ENCODE measurements around the gene CCDC157. TPM values are rescaled to one million over a fixed set of nuclear protein-coding genes. Genes with fewer than 3 reads are reported as not detected.

CCDC157 gene
- total and polyA plus RNA-seq, 10 of the 15 experiments (the other 5 are each of a cell fraction or from before 2014, with no cell fraction given): 0.10 to 2.8 (median 1.2) TPM

DNA sequence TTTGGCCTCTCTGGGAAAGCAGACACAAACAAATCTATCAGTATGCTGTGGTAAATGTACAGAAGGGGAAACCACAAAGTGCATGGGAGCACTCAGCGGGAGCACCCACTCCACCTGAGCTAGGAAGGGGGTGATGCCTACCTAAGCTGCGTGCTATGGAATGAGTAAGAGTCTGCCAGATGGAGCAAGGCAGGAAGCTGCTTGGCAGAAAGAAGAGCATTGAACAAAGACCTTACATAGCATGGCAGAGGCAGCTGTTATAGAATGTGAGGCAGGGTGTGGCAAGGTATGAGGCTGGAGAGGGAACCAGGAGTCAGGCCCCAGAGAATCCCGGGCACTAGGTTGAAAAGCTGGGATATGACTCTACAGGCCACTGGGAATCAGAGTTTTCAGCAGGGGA is 55.0 kb downstream of the CCDC157 start:
- POLR2A ChIA-PET: interaction anchor here (0.8 to 2.9 kb wide), 3 partner anchors 10 to 15 kb away, joined by 3 to 19 read pairs (median 11); partner anchors contain the start of gene SEC14L2
- H3K79me2 ChIP-seq (ENCODE audit: control insufficient read depth, insufficient read depth, low read length): no peaks in the 10 kb centered on the region
- no peak for DNase-seq (ENCODE audit: low read depth, low spot score)
- H3K9ac ChIP-seq (ENCODE audit: control insufficient read depth, insufficient read depth, low read length): no peak overlapping the region
- no peak for ATAC-seq
- H3K36me3 ChIP-seq (ENCODE audit: control insufficient read depth in 2 of 2, insufficient read depth in 2 of 2, low read length in 1 of 2): no peaks in the 10 kb centered on the region; a peak in 1 of 4 replicates
- H3K9me3 ChIP-seq (replicated peaks; ENCODE audit: control insufficient read depth, insufficient read depth, low read length): no peaks in the 10 kb centered on the region
- BruUV-seq (replicated peaks): no TSS peak
- H4K20me1 ChIP-seq (ENCODE audit: control insufficient read depth, insufficient read depth): no peaks in the 10 kb centered on the region
- CTCF ChIA-PET: interaction anchor here (1.1 to 2.8 kb wide), 3 partner anchors 10 to 123 kb away, joined by 3 to 11 read pairs (median 9); partner anchors contain the start of gene CASTOR1
- no peak overlapping the region for H3K27ac ChIP-seq (ENCODE audit: control insufficient read depth, insufficient read depth)
- no peaks in the 10 kb centered on the region for H3K4me1 ChIP-seq (ENCODE audit: control insufficient read depth, insufficient read depth, low read length)
- intact Hi-C loops (cut with micrococcal nuclease; ENCODE audit: unreplicated experiment) (no loop called here), in situ Hi-C loops (cut with MboI) (no loop called here)
- no peak overlapping the region for H2AFZ ChIP-seq (ENCODE audit: control insufficient read depth, low read depth, low read length)
- WGBS (ENCODE audit: insufficient coverage, insufficient replicate concordance, low lambda C conversion rate, missing lambda C conversion rate): 64% methylated on average over 3 of the region's 3 CpGs
- SMC1A ChIA-PET (ENCODE audit: uncharacterized antibody, unreplicated experiment): interaction anchor here (1.4 to 2.3 kb wide), 2 partner anchors 10 to 11 kb away, joined by 5 to 13 read pairs; no protein-coding TSS in a partner anchor
- no peak overlapping the region for H3K4me3 ChIP-seq
- H3K4me2 ChIP-seq (ENCODE audit: control insufficient read depth, insufficient read depth): no peak overlapping the region
- TF ChIP-seq ASH2L (IDR thresholded peaks at IDR 0.05; ENCODE audit: borderline replicate concordance, low read depth): no peak
- no peak for TF ChIP-seq PAX5 (IDR thresholded peaks at IDR 0.05; ENCODE audit: borderline replicate concordance, low read depth, low read length)
- TF ChIP-seq NFXL1 (IDR thresholded peaks at IDR 0.05; ENCODE audit: borderline replicate concordance): 0 out of 2 replicates have a peak, but pooled peaks have one; percentile 71
- FAIRE-seq: no peak
- RAD21 ChIA-PET (ENCODE audit: unreplicated experiment): interaction anchor here (1.8 kb wide), 1 partner anchor 19 kb away, joined by 4 read pairs; no protein-coding TSS in a partner anchor
- no peaks in the 10 kb centered on the region for H3K27me3 ChIP-seq (replicated peaks in 1 of 2; ENCODE audit: control insufficient read depth in 2 of 2, insufficient read depth in 2 of 2, low read length in 1 of 2)

DNA sequence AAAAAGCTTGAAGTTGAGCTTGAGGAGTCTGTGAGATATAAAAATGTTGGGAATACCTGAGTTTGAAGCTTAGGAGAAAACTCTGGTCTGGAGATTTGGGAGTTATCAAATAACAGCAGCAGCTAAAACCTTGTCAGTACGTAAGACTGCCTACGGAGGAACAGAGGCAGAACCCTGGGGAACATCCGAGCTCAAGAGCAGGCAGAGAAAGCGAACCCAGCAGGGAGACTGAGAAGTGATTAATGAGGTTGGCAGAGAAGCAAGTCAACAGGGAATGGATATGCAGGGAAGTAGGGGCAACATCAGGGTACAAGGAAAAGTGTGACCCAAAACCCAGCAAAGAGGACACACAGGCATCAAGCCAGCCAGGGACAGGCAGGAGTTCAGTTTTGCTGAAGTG is 56.2 kb downstream of the CCDC157 start:
- WGBS (ENCODE audit: insufficient coverage, insufficient replicate concordance, low lambda C conversion rate, missing lambda C conversion rate): 94% methylated on average over 4 of the region's 4 CpGs
- ChIA-PET RAD21 (ENCODE audit: unreplicated experiment) (interaction anchor here (1.0 to 1.8 kb wide), 2 partner anchors 18 to 21 kb away, joined by 4 to 5 read pairs; no protein-coding TSS in a partner anchor), CTCF (interaction anchor here (0.6 to 2.8 kb wide), 5 partner anchors 9 to 125 kb away, joined by 3 to 11 read pairs (median 3); partner anchors contain the start of genes CASTOR1 and MTFP1), SMC1A (ENCODE audit: uncharacterized antibody, unreplicated experiment) (interaction anchor here (0.7 to 2.3 kb wide), 4 partner anchors 10 to 400 kb away, joined by 3 to 13 read pairs (median 4); no protein-coding TSS in a partner anchor), POLR2A (interaction anchor here (2.9 kb wide), 1 partner anchor 16 kb away, joined by 11 read pairs; the partner anchor contains the start of gene SEC14L2)
- Histone ChIP-seq H3K27ac (ENCODE audit: control insufficient read depth, insufficient read depth) (no peak overlapping the region), H3K27me3 (replicated peaks in 1 of 2; ENCODE audit: control insufficient read depth in 2 of 2, insufficient read depth in 2 of 2, low read length in 1 of 2) (no peaks in the 10 kb centered on the region), H3K4me2 (ENCODE audit: control insufficient read depth, insufficient read depth) (no peak overlapping the region), H3K36me3 (ENCODE audit: control insufficient read depth in 2 of 2, insufficient read depth in 2 of 2, low read length in 1 of 2) (no peaks in the 10 kb centered on the region; a peak in 2 of 4 replicates), H3K79me2 (ENCODE audit: control insufficient read depth, insufficient read depth, low read length) (no peaks in the 10 kb centered on the region), H3K4me3 (no peak overlapping the region), H2AFZ (ENCODE audit: control insufficient read depth, low read depth, low read length) (no peak overlapping the region), H3K4me1 (ENCODE audit: control insufficient read depth, insufficient read depth, low read length) (no peaks in the 10 kb centered on the region), H4K20me1 (ENCODE audit: control insufficient read depth, insufficient read depth) (no peaks in the 10 kb centered on the region), H3K9me3 (replicated peaks; ENCODE audit: control insufficient read depth, insufficient read depth, low read length) (no peaks in the 10 kb centered on the region), H3K9ac (ENCODE audit: control insufficient read depth, insufficient read depth, low read length) (no peak overlapping the region)
- ATAC-seq: no peak
- BruUV-seq (replicated peaks): no TSS peak
- intact Hi-C loops (cut with micrococcal nuclease; ENCODE audit: unreplicated experiment): no loop called here
- FAIRE-seq: no peak
- no peak for DNase-seq (ENCODE audit: low read depth, low spot score)
- in situ Hi-C loops (cut with MboI): no loop called here
- TF ChIP-seq, protein P1, sequence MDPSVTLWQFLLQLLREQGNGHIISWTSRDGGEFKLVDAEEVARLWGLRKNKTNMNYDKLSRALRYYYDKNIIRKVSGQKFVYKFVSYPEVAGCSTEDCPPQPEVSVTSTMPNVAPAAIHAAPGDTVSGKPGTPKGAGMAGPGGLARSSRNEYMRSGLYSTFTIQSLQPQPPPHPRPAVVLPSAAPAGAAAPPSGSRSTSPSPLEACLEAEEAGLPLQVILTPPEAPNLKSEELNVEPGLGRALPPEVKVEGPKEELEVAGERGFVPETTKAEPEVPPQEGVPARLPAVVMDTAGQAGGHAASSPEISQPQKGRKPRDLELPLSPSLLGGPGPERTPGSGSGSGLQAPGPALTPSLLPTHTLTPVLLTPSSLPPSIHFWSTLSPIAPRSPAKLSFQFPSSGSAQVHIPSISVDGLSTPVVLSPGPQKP (IDR thresholded peaks at IDR 0.05; ENCODE audit: low read depth, low read length): no peak
- TF ChIP-seq RUNX3 (IDR thresholded peaks at IDR 0.05; ENCODE audit: low read length) (no peak), CEBPB (IDR thresholded peaks at IDR 0.05; ENCODE audit: borderline replicate concordance in 1 of 2, low read depth in 2 of 2, low read length in 2 of 2) (no peak), ZNF274 (IDR thresholded peaks at IDR 0.05; ENCODE audit: insufficient read depth, insufficient read length) (no peak), SREBF1 (IDR thresholded peaks at IDR 0.05; ENCODE audit: low read length) (no peak), EZH2 (IDR thresholded peaks at IDR 0.05; ENCODE audit: borderline replicate concordance, control insufficient read depth, low read depth, low read length) (no peak), CREM (IDR thresholded peaks at IDR 0.05; ENCODE audit: low read depth) (no peak), SPI1 (IDR thresholded peaks at IDR 0.05; ENCODE audit: borderline replicate concordance, insufficient read depth, low read depth, low read length) (no peak)
- TF ChIP-seq, protein P2, sequence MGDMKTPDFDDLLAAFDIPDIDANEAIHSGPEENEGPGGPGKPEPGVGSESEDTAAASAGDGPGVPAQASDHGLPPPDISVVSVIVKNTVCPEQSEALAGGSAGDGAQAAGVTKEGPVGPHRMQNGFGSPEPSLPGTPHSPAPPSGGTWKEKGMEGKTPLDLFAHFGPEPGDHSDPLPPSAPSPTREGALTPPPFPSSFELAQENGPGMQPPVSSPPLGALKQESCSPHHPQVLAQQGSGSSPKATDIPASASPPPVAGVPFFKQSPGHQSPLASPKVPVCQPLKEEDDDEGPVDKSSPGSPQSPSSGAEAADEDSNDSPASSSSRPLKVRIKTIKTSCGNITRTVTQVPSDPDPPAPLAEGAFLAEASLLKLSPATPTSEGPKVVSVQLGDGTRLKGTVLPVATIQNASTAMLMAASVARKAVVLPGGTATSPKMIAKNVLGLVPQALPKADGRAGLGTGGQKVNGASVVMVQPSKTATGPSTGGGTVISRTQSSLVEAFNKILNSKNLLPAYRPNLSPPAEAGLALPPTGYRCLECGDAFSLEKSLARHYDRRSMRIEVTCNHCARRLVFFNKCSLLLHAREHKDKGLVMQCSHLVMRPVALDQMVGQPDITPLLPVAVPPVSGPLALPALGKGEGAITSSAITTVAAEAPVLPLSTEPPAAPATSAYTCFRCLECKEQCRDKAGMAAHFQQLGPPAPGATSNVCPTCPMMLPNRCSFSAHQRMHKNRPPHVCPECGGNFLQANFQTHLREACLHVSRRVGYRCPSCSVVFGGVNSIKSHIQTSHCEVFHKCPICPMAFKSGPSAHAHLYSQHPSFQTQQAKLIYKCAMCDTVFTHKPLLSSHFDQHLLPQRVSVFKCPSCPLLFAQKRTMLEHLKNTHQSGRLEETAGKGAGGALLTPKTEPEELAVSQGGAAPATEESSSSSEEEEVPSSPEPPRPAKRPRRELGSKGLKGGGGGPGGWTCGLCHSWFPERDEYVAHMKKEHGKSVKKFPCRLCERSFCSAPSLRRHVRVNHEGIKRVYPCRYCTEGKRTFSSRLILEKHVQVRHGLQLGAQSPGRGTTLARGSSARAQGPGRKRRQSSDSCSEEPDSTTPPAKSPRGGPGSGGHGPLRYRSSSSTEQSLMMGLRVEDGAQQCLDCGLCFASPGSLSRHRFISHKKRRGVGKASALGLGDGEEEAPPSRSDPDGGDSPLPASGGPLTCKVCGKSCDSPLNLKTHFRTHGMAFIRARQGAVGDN (IDR thresholded peaks at IDR 0.05): no peak
